HS-27A (cell line): ENCODE results near the gene DOCK4.
A peak's percentile ranks its signal among the peaks of the same experiment; 100 is the strongest.

ENCODE experiments used
- DNase-seq: peaks from one replicate; pipeline ENCODE4 v3.0.0-alpha.2; 2012; ENCODE audit warnings: low read depth, missing footprints

Gene DOCK4

DNA sequence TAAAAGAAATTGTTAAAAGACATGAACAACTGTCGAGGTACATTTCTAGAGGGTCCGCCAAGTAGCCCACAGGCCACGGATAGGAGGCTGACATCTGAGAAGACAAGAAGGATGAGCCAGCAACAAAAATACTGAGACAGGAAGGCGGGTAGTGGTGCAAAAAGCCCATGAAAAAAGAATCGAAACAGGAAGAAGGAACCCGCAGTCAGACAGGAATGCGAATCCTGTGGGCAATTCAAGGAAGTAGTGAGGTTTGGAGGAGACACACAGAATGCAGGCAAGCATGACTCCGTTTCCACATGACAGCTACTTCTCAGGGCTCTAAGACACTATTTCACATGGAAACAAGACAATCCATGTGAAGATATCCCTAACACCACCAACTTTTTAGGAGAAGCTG is 125.2 kb downstream of the DOCK4 start:
- DNase-seq = no peak

DNA sequence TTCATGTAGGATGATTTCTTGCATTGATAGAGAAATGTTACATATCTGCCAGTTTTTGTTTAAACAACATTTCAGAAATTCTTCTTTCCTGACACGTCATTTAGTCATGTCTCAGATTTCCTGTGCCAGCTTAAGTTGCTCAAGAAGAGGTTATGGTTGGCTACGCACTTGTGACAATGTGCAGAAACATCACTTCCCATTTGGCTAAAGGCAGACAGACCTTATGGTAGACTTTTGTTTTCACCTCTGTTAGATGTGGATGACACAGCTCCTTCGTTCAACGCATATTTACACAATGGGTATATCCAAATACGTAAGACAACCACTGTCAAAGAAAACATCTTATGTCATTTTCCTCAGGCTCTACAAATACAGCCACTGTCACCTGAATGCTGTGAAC is 125.8 kb downstream of the DOCK4 start:
- peak; percentile 59 for DNase-seq

DNA sequence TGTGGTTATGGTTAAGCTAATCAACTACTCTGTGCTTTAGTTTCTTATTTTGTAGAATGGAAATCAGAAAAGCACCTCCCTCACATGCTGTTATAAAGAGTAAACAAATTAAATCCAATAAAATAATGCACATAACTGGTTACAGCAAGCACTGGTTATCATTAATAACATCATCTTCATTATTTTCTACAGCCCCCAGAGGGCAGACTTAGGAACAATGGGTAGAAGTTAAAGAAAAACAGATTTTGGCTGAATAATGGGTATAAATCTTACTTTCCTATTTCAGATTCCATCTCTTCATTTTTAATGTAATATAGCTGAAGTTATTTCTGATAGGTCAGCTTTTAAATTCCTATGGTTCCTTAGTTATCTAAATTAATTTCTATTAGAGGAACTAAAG is 126.5 kb downstream of the DOCK4 start:
- DNase-seq = no peak

- DNase-seq = no peak
Measured at GRCh38 chr7:112079122-112079521, 127.1 kb downstream of the DOCK4 start.

DNA sequence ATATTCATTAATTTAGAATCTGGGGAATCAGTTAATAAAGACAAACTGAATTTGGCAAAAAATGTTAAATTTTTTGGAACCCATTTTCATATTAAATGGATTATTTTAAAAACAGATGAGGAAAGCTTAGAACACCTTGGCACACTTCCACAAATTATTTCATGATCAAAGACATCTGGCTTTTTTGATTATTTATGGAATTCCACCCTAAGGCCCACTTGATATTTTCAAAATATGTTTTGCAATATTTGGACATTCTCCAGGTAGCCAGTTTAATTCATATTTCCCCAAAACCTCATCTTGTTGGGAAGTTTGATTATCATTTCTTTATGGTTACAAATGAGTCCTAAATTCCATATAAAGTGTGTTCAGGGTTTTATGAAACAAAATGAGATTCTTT is 129.9 kb downstream of the DOCK4 start:
- DNase-seq = no peak

- DNase-seq = no peak
Measured at GRCh38 chr7:112074464-112074863, 131.7 kb downstream of the DOCK4 start.

DNA sequence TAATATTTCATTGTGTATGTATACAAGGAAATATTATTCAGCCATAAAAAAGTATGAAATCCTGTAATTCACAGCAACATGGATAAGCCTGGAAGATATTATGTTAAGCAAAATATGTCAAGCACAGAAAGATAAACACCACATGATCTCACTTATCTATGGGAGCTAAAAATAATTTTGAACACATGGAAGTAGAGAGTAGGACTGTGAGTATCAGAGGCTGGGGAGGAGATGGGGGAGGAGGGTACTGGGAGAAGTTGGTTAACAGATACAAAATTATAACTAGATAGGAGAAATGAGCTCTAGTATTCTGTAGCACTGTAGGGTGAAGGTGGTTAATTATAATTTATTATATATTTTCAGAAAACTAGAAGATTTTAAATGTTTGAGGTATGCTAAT is 132.7 kb downstream of the DOCK4 start:
- no peak for DNase-seq

DNA sequence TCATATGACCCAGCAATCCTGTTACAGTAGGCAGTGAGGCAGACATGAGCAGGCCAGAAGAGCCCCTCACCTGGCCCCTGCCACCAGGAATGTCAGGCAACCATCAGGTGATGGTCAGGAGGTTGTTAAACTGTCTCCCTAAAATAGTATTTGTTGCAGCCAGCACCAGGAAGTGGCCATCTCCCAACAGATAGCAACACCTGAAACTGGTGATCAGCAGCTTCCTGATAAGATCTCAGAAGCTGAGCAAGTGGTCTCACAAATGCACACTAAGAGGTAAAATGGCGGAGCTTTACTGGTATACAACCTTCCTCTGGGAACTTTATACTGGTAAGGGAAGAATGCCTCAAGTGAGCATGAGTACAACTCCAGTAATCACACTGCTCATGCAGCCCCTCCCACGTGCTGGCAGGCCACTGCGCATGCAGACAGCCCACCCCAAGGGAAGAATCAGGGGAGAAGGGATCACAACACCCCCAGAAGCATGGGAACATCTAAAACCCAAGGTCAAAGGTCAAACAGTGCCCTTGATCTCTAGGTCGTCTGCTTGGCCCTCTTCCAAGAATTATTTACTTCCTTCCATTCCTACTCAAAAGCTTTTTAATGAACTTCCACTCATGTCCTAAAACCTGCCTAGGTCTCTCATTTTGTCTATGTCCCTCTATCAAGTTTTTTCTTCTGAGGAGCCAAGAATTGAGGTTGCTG is 133.5 kb downstream of the DOCK4 start:
- DNase-seq = no peak

- no peak for DNase-seq
Measured at GRCh38 chr7:112071856-112072255, 134.3 kb downstream of the DOCK4 start.

DNA sequence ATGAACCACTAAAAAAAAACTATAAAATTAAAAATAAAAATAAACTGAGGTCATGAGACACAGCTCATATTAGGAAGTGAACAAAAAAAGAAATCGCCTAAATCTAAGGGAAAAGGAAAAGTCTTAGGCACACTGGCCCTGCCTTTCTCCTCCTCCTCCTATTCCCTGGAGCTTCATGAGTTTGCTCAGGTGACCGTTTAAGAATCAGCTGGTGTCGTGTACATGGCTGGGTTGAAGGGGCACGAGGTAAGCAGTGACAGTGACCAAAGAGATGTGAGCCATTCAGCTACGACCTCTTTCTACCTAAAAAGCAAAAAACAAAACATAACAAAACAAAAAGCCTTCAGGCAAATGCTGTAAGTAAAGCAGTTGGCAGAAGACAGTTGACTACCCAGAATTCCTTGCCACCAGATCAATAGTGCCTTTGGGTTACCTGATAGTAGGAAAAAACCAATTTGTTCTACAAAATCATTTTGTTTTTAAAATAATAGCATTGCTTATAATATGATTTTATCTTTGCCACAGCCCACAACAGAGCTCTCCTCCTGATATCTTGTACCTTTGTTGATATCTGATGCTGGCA is 135.4 kb downstream of the DOCK4 start:
- no peak for DNase-seq

DNA sequence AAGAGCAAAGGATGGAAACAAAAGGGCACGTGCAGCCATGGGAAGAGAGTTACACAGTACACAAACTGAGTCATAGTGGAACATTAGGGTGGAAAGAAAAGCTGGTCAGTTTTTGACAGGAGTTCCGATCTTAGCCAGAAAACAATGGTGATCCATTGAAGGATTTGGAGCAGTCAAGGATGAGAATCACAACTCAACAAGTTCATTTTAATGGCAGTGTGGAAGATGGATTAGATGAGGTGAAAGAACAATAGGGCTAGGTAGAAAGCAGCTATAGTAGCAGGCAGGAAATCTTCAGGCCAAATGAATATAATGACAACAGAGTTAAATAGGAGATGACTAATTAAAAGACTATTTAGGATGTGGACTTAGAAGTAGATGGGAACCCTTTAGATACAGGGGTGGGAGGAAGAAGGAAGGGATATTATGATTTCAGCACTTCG is 136.3 kb downstream of the DOCK4 start:
- no peak for DNase-seq

DNA sequence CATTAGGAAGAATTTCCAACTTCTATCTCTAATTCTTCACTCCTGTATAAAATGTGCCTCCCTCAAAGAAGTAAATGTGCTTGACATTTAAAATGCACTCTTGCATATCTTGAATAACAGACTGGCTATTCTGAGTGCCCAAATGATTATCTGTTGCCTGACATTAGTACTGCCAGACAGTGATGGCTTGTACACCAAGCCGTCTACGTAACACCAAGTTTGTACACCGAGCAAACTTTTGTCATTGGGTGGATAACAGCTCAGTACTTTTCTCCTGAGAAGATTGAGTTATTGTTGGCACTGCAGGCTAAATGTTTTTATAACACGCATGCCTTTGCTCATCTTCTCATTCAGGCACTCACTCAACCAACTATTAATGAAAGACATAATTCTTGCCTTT is 137.2 kb downstream of the DOCK4 start:
- DNase-seq = no peak

GRCh38 chr7:112067632-112068540 is 138.3 kb downstream of the DOCK4 start:
- DNase-seq = no peak

DNA sequence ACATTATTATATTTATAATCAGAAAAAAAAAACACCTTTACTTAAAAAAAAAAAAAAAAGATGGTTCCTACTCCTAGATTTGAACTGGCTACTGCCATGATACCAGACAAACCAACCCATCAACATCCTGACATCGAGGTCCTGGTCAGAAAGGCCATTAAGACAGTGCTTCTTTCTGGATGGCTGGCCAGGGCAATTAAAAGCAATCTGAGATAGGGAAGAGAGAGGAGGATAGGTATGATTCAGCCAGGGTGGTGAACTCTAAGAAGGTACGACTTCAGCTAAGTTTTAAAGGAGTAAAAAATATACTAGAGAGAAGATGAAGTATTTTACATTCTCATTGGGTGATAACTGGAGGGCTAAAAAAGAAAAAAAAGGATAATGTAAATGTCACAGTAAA is 139.0 kb downstream of the DOCK4 start:
- DNase-seq = no peak

DNA sequence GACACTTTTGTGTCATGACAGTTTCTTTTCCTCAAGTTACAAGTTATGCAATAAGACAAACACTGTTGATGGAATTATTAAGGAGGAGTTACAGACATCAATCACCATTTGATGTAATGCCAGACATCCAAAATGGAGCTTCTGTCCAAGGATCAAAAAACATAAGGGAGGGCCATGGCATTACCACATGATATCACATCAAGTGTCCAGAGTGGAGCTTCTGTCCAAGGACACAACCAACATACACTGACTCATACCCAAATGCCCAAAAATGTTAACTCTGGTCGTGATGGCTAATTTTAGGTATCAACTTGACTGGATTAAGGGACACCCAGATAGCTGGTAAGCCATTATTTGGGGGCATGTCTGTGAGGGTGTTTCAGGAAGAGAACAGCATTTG is 140.4 kb downstream of the DOCK4 start:
- DNase-seq = no peak

- no peak for DNase-seq
Measured at GRCh38 chr7:112064627-112065385, 141.4 kb downstream of the DOCK4 start.

GRCh38 chr7:112063974-112064373 is 142.2 kb downstream of the DOCK4 start:
- DNase-seq = no peak

GRCh38 chr7:112061051-112061450 is 145.1 kb downstream of the DOCK4 start:
- no peak for DNase-seq

DNA sequence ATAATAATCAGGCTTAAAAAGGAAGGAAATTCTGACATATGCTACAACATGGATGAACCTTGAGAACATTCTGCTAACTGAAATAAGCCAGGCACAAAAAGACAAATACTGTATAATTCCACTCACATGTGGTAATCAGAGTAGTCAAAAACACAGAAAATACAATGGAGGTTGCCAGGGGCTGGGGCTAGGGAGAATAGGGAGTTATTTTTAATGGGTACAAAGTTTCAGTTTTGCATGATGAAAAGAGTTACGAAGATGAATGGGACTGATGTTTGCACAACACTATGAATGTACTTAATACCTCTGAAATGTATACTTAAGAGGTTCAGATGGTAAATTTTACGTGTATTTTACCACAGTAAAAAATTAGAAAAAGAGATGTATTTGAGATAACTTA is 145.6 kb downstream of the DOCK4 start:
- no peak for DNase-seq

- DNase-seq = no peak
Measured at GRCh38 chr7:112059675-112060074, 146.5 kb downstream of the DOCK4 start.

DNA sequence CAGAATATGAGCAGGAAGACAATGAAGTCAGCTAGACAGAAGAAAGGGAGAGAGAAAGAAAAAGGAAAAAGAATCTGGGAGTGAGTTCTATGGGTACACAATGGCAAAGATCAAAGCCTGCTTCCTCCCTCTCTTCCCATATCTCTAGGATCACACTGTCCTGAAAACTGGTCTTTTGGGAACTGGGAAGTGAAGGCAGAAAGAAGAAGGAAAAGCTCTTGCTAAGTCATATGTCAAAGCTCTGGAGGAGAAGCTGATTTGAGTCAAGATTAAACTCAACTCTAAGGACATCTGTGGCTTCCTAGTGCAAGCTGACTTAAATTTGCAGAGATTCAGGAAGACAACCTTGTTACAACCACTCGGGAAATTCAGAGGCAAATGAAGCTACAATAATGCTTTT is 147.5 kb downstream of the DOCK4 start:
- DNase-seq = no peak

DNA sequence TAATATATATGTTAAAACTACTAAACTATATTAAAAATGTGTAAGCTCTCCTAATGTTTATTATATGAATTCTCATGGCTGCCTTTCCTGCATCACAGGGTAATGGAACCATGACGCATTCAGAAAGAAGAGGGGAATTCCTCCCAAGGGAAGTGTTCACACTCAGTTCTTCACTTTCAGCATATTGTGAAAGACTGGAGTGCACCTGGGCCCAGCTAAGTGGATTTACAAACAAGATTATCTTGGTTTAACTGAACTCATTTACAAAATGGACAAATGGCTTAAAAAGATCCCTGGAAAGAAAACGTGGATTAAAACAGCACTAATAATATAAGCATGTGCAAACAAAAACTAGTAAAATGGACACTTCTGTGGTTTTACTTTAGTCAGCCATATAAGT is 149.8 kb downstream of the DOCK4 start:
- no peak for DNase-seq
